Measurements from ENCODE around the gene AGL. TPM values are rescaled to one million over a fixed set of nuclear protein-coding genes. Genes with fewer than 3 reads are reported as not detected.
"Not testable (repeated sequence)": the region's sequence is repeated elsewhere in the genome, so short reads cannot be mapped to it uniquely, and the experiment has no call there.

The AGL gene
- polyA plus RNA-seq, 1 experiment, result 7.2 TPM

- CTCF ChIA-PET; H3K9me3 ChIP-seq (ENCODE audit: control insufficient read depth, insufficient read depth, low read length); H3K27me3 ChIP-seq (ENCODE audit: control insufficient read depth, insufficient read depth, low read length); H3K4me3 ChIP-seq (ENCODE audit: low read depth, low read length); DNase-seq (ENCODE audit: low read depth, low spot score); H3K27ac ChIP-seq (ENCODE audit: low read depth, low read length); POLR2A ChIA-PET: not testable (repeated sequence)
Observed at GRCh38 chr1:99840353-99840752, 9.8 kb upstream of the AGL start.

- ChIA-PET POLR2A (no interaction called here), CTCF (interaction anchor here (0.9 kb wide), 1 partner anchor 15 kb away, joined by 3 read pairs; no protein-coding TSS in a partner anchor)
- Histone ChIP-seq H3K9me3 (ENCODE audit: control insufficient read depth, insufficient read depth, low read length) (no peaks in the 10 kb centered on the region), H3K4me3 (ENCODE audit: low read depth, low read length) (no peak overlapping the region), H3K27me3 (ENCODE audit: control insufficient read depth, insufficient read depth, low read length) (peaks cover 3% of the 10 kb centered on the region), H3K27ac (ENCODE audit: low read depth, low read length) (no peak overlapping the region)
- no peak for TF ChIP-seq CTCF (IDR thresholded peaks at IDR 0.05; ENCODE audit: low read depth, low read length)
- no peak for DNase-seq (ENCODE audit: low read depth, low spot score)
Observed at GRCh38 chr1:99843760-99844159, 6.4 kb upstream of the AGL start.

GRCh38 chr1:99845201-99845600 is 5.0 kb upstream of the AGL start:
- POLR2A ChIA-PET; H3K27me3 ChIP-seq (ENCODE audit: control insufficient read depth, insufficient read depth, low read length); H3K4me3 ChIP-seq (ENCODE audit: low read depth, low read length); CTCF ChIA-PET; DNase-seq (ENCODE audit: low read depth, low spot score); H3K9me3 ChIP-seq (ENCODE audit: control insufficient read depth, insufficient read depth, low read length); H3K27ac ChIP-seq (ENCODE audit: low read depth, low read length): not testable (repeated sequence)

- H3K27ac ChIP-seq (ENCODE audit: low read depth, low read length), result no peak overlapping the region
- DNase-seq (ENCODE audit: low read depth, low spot score), result no peak
Observed at GRCh38 chr1:99849413-99849743, 783 bp upstream of the AGL start.

GRCh38 chr1:99850459-99851291 is 514 bp downstream of the AGL start:
- no peaks in the 10 kb centered on the region for H3K27me3 ChIP-seq (ENCODE audit: control insufficient read depth, insufficient read depth, low read length)
- ChIA-PET POLR2A (interaction anchor here (0.6 kb wide), 1 partner anchor 82 kb away, joined by 3 read pairs; no protein-coding TSS in a partner anchor), CTCF (interaction anchor here (1.3 kb wide), 1 partner anchor 8 kb away, joined by 3 read pairs; no protein-coding TSS in a partner anchor)
- no peak overlapping the region for H3K27ac ChIP-seq (ENCODE audit: low read depth, low read length)
- no peaks in the 10 kb centered on the region for H3K9me3 ChIP-seq (ENCODE audit: control insufficient read depth, insufficient read depth, low read length)
- peak overlapping the region; percentile 91 for H3K4me3 ChIP-seq (ENCODE audit: low read depth, low read length)
- DNase-seq (ENCODE audit: low read depth, low spot score), result no peak
- no peak for TF ChIP-seq CTCF (IDR thresholded peaks at IDR 0.05; ENCODE audit: low read depth, low read length)

More at GRCh38 chr1:99849413-99849743, 783 bp upstream of the AGL start:
- CTCF ChIA-PET, result interaction anchor here (0.5 to 1.3 kb wide), 2 partner anchors 10 to 502 kb away, joined by 3 read pairs; no protein-coding TSS in a partner anchor
- H3K9me3 ChIP-seq (ENCODE audit: control insufficient read depth, insufficient read depth, low read length), result no peaks in the 10 kb centered on the region
- TF ChIP-seq CTCF (IDR thresholded peaks at IDR 0.05; ENCODE audit: low read depth, low read length), result no peak
- peak overlapping the region; percentile 91 for H3K4me3 ChIP-seq (ENCODE audit: low read depth, low read length)
- no peaks in the 10 kb centered on the region for H3K27me3 ChIP-seq (ENCODE audit: control insufficient read depth, insufficient read depth, low read length)
- POLR2A ChIA-PET, result interaction anchor here (1.1 kb wide), 1 partner anchor 21 kb away, joined by 3 read pairs; no protein-coding TSS in a partner anchor

GRCh38 chr1:99851850-99852454 is 1.8 kb downstream of the AGL start:
- CTCF ChIA-PET, result no interaction called here
- POLR2A ChIA-PET, result no interaction called here
- no peak overlapping the region for H3K4me3 ChIP-seq (ENCODE audit: low read depth, low read length)
- H3K27me3 ChIP-seq (ENCODE audit: control insufficient read depth, insufficient read depth, low read length), result no peaks in the 10 kb centered on the region
- H3K27ac ChIP-seq (ENCODE audit: low read depth, low read length), result no peak overlapping the region
- no peaks in the 10 kb centered on the region for H3K9me3 ChIP-seq (ENCODE audit: control insufficient read depth, insufficient read depth, low read length)
- no peak for TF ChIP-seq CTCF (IDR thresholded peaks at IDR 0.05; ENCODE audit: low read depth, low read length)
- no peak for DNase-seq (ENCODE audit: low read depth, low spot score)

Data from AG04450 (cell line).